M059J (cell line): Measurements from ENCODE around the gene SLC12A4. TPM values are rescaled to one million over a fixed set of nuclear protein-coding genes. Genes with fewer than 3 reads are reported as not detected.
A peak's percentile ranks its signal among the peaks of the same experiment; 100 is the strongest.
"Not testable (repeated sequence)": the region's sequence is repeated elsewhere in the genome, so short reads cannot be mapped to it uniquely, and the experiment has no call there.

ENCODE experiments used
- DNase-seq: peaks from one replicate; pipeline ENCODE4 v3.0.0-alpha.2; 2012; ENCODE audit warnings: low read depth
- total RNA-seq: library from RNA; depleted of rRNA; stranded (reverse); fragments of >200 nt; shearing (Covaris generic); gene quantifications from 2 replicates; pipeline ENCODE4 v1.2.3, GENCODE V29; 2014; rRNA removed

Gene SLC12A4
- 26.1 and 30.7 TPM in 2 replicates for total RNA-seq

- peak; percentile 84 for DNase-seq
Observed at GRCh38 chr16:67968400-67969253, at the start of gene SLC12A4. Gene SLC12A4 (minus strand): TSS chr16:67968637. CDS start chr16:67968553, 84 bp downstream.

DNA sequence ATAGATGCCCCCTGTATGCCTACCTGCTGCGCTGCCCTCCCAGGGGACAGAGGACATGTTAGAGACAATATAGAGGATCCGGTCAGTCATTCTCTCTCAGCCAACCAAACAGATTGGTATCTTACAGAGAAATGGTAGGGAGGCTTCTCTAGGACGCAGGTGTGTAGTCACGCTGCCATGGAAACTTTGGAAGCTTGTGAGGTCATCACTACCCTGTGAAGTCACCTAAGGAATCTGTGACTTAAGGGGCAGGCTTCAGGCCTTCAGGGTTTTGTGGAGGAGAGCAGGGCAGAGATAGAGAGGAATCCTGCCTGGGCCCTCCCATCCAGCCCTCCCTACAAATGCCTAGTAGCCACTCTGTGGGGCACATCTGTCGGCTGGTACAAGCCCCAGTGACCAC lies 47.2 kb upstream of the SLC12A4 start, which contains the start of gene DPEP2NB:
DPEP2NB (minus strand) TSS at position 231 of the 400 bp plus-strand sequence; CDS start at position 90, 141 bp downstream.
- DNase-seq = no peak

GRCh38 chr16:68013440-68013839 lies 45.0 kb upstream of the SLC12A4 start:
- DNase-seq = no peak

DNA sequence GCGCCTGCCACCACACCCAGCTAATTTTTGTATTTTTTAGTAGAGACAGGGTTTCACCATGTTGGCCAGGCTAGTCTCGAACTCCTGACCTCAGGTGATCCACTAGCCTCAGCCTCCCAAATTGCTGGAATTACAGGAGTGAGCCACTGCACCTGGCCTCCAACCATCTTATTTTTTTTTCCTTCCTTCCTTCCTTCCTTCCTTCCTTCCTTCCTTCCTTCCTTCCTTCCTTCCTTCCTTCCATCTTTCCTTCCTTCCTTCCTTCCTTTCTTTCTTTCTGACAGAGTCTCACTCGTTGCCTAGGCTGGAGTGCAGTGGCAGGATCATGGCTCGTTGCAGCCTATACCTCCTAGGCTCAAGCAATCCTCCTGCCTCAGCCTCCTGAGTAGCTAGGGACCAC lies 41.4 kb upstream of the SLC12A4 start:
- not testable (repeated sequence) for DNase-seq

DNA sequence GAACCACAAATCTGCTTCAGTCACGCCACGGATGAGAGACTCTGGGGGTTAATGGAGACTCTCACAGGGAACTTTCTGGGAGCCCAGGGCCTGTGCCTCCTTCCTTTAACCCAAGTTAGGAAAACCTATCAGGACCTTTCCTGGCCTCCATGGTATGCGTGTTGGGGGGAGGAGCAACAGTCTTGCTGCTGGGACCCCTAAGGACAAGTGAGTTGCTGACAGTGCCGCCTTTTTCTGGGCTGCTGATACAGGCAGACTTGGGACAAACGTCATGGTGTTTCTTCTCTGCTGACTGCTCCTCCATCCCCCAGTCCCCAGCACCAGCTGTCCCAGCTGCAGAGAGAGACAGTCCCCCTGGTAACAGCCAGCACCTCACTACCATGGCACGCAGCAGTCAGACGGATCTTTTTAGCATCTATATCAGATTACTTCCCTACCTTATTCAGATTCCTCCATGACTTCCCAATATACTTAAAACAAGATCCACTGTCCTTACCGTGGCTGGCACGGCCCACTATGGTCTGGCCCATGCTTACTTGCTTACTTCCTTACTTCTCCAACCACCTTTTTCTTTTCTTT lies 40.8 kb upstream of the SLC12A4 start:
- no peak for DNase-seq

GRCh38 chr16:68005786-68006286 lies 37.4 kb upstream of the SLC12A4 start:
- no peak for DNase-seq

GRCh38 chr16:68005211-68005610 lies 36.8 kb upstream of the SLC12A4 start:
- DNase-seq = no peak

- DNase-seq = no peak
Observed at GRCh38 chr16:68003031-68003430, 34.6 kb upstream of the SLC12A4 start.

DNA sequence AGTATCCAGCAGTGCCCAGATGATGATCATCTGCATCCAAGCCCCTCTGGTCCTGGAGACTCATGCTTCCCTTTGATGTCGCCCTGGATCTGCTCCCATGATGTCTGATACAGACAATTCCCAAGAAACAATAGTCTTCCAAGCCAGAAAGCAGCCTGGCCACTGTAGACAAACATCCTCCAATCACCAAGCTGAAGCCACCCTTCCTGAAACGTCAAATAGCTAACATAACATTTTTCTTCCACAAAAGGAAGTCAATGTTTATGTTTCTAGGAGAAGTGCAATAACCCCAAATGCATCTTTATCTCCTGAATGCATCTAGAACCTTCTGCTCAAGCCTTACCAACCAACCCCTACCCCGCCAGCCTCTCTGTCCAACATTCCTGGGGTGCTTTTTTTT lies 32.0 kb upstream of the SLC12A4 start:
- no peak for DNase-seq

DNA sequence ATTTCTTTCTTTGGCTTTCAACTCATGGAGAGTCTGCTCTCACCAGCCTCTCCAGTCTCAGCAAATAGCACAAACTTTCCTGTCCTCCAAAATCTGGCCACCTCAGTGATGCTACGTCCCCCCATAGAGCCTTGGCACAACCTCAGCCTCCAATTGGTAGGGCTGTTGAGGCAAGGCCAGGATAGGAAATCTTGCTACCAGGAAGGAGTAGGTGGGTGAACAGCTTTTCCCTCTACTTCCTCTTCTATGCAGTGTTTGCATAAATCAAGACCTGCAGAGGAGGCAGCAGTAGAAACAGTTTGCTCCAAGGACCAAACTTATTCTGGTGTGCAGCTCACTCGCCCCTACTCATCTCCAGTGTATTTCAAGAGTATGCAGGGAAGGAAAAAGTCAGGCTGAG lies 31.5 kb upstream of the SLC12A4 start:
- no peak for DNase-seq

- not testable (repeated sequence) for DNase-seq
Observed at GRCh38 chr16:67998779-67999688, 30.6 kb upstream of the SLC12A4 start, which contains the start of gene DPEP2. Gene DPEP2 (minus strand): TSS chr16:67999484. CDS start chr16:67993212, 6,272 bp downstream.

DNA sequence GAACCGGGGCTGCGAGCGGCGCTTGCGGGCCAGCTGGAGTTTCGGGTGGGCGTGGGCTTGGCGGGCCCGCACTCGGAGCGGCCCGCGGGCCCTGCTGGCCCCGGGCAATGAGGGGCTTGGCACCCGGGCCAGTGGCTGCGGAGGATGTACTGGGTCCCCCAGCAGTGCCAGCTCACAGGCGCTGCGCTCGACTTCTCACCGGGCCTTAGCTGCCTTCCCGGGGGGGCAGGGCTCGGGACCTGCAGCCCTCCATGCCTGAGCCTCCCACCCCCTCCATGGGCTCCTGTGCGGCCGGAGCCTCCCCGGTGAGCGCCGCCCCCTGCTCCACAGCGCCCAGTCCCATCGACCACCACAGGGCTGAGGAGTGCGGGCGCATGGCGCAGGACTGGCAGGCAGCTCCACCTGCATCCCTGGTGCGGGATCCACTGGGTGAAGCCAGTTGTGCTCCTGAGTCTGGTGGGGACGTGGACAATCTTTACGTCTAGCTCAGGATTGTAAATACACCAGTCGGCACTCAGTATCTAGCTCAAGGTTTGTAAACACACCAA lies 29.9 kb upstream of the SLC12A4 start:
- DNase-seq = not testable (repeated sequence)

DNA sequence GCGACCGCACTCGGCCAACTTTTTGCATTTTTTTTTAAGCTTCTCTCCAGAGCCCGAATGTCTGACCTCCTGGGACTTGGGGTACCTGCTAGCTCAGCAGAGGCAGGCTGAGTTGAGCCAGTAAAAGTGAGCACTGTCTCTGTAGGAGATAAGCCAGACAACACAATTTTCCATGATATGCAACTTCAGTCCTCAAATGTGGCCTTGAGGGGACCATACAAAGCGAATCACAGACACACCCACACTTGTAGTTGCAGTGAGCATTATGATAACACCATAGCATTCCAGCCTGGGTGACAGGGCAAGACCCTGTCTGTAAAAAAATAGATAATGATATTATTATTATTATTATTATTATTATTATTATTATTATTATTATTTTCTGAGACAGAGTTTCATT lies 28.2 kb upstream of the SLC12A4 start:
- DNase-seq = no peak

- DNase-seq = peak; percentile 28
Observed at GRCh38 chr16:67995423-67995822, 27.0 kb upstream of the SLC12A4 start.

DNA sequence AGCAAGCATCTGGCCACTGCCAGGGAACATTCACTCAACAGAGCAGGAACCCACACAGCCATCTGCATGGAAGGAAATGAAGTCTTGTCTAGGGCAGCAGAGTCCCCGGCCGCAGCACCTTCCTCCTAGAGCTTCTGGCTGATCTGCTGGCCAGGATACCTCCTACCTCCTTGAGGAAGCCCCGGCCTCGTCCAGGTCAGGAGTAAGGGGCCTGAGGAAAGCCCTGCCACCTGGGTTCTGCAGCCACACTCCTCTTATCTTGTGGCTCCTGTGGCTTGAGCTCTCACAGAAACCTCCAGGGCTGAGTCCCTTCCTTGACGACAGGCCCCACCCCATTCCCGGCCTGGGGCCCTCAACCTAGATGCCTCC lies 25.6 kb upstream of the SLC12A4 start:
- not testable (repeated sequence) for DNase-seq

- DNase-seq = peak; percentile 55
Observed at GRCh38 chr16:67993207-67994039, 25.0 kb upstream of the SLC12A4 start.

DNA sequence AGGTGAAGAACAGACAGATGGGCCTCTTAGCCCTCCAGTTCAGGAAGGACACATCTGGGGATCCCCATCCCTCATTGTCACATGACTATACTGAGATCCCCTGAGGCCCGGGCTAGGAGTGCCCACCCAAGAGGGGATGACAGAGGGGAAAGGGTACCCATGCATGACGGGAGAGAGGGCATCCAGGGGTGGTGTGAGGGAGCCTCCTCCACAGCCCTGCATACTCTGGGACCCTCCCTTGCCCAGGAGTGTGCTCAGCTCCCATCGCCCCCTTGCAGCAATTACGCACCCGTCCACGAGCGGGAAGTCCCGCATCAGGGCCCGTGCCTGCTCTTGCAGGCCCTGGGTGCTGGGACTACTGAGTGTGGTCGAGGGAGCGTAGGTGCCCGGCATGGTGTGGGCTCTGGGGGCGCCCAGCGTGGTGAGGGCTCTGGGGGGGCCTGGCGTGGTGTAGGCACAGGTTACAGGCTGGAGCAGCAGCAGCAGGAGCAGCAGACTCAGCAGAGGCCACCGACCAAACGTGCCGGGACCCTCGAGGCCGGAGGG lies 24.3 kb upstream of the SLC12A4 start:
- DNase-seq = no peak

GRCh38 chr16:67990018-67990386 lies 21.6 kb upstream of the SLC12A4 start:
- no peak for DNase-seq

DNA sequence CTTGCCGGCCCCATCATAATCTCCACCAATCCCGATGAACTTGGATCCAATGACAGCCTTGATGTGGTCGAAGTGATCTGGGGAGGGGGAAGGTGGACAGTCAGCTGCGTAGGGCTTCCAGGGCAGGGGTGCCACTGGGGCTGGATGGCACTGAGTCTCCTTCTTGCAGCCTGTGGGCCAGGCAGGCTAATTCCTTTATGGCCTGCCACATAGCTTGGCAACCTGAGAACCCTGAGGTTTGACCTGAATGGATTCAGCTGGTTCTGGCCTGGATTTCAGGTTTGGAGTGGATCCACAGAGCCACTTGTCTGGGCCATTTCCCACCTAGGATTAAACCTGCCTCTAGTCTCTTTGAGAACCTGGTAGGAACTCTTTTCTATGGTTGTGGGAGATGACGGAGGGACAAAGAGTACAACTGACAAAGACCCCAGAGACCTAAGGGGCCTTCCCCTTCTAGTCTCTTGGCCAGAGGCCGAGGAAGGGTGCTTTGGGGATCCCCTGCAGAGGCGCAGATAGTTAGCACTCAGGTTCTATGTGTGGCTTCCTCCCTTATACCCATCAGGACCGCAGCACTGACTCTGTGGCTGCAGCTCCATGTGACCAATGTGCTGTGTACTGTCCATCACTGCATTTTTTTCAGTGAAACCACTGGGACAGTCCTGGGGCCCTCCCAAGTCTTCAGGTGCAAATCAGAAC lies 21.0 kb upstream of the SLC12A4 start:
- DNase-seq = no peak

GRCh38 chr16:67988675-67989074 lies 20.2 kb upstream of the SLC12A4 start:
- no peak for DNase-seq
